H1 (cell line): ENCODE measurements around the gene PDE4B. TPM values are rescaled to one million over a fixed set of nuclear protein-coding genes. Genes with fewer than 3 reads are reported as not detected.

ENCODE experiments used
- EZH2 ChIP-seq: fragments of 200-600 bp; sonication (generic); IDR thresholded peaks from 2 replicates; pipeline ENCODE4 v1.7.1; 2012; ENCODE audit warnings: low read depth, mild to moderate bottlenecking, moderate library complexity, low read length, inconsistent platforms; ENCODE audit not compliant: severe bottlenecking
- POLR2AphosphoS5 ChIP-seq: IDR thresholded peaks from 2 replicates; pipeline ENCODE4 v1.6.1; 2011; ENCODE audit warnings: low read depth, low read length
- polyA plus RNA-seq, 7 experiments: library from polyadenylated mRNA; depleted of rRNA in 3 of 7; stranded (reverse) in 5 of 7; unstranded in 2 of 7; fragments of >200 nt in 5 of 7; fragments of 200-250 nt in 2 of 7; gene quantifications; 1 replicate in 5 of 7; 2 replicates in 1 of 7; 4 replicates in 1 of 7; pipeline versions ENCODE4 v1.2.1 to v1.2.3, GENCODE V29; 2011 to 2013; ENCODE audit warnings: missing spikeins in 2 of 7, mixed read lengths in 2 of 7
- total RNA-seq: library from RNA; stranded (reverse); fragmentation: NEBNext Ultra II Directional; extraction: Animal tissue kit (Norgen Biotek cat#: 25700); gene quantifications from 2 replicates; pipeline ENCODE4 v1.2.1, GENCODE V29; 2021

PDE4B gene
- total and polyA plus RNA-seq, 2 of the 8 experiments (the other 6 are each of a cell fraction or from before 2014, with no cell fraction given) = 5.0 to 15.1 TPM

DNA sequence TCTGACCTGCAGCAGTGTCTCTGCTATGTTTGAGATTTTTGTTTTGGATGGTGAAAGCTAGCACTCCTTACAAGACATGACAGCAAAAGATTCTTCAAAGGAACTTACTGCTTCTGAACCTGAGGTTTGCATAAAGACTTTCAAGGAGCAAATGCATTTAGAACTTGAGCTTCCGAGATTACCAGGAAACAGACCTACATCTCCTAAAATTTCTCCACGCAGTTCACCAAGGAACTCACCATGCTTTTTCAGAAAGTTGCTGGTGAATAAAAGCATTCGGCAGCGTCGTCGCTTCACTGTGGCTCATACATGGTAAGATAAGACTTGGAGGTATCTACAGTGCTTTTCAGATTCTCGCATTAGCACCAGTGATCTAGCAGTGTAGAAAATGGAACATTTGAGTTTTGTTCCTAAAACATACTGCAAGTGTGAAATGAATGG is 200.2 kb downstream of the PDE4B start (continued):
- no peak for TF ChIP-seq EZH2
- no peak for TF ChIP-seq POLR2AphosphoS5
